ENCODE measurements around the gene CADPS. TPM values are rescaled to one million over a fixed set of nuclear protein-coding genes. Genes with fewer than 3 reads are reported as not detected.

CADPS gene
- total and polyA plus RNA-seq, 2 of the 4 experiments (the other 2 are of a cell fraction), result not detected

- no peak for TF ChIP-seq USF2 (IDR thresholded peaks at IDR 0.05; ENCODE audit: low read depth, low read length)
- no peak for TF ChIP-seq BHLHE40 (IDR thresholded peaks at IDR 0.05; ENCODE audit: low read depth, low read length)
- Histone ChIP-seq H3K56ac (ENCODE audit: extremely low read depth, insufficient read depth, low read length) (no peak overlapping the region), H2AK9ac (replicated peaks; ENCODE audit: low read depth, low read length, poor library complexity) (no peak overlapping the region), H3K4me3 (ENCODE audit: insufficient read depth, low read depth, low read length) (no peak overlapping the region), H4K8ac (ENCODE audit: low read depth in 2 of 2, low read length in 2 of 2) (no peak overlapping the region), H4K91ac (ENCODE audit: insufficient read depth, low read depth, low read length) (no peak overlapping the region), H2BK120ac (ENCODE audit: low read depth, low read length) (no peak overlapping the region), H3K9me1 (ENCODE audit: insufficient read depth, low read length) (no peaks in the 10 kb centered on the region), H3K4me1 (ENCODE audit: control insufficient read depth, insufficient read depth, low read length) (no peaks in the 10 kb centered on the region), H3K36me3 (ENCODE audit: control insufficient read depth, insufficient read depth, low read length) (no peaks in the 10 kb centered on the region), H3K18ac (ENCODE audit: low read depth, low read length) (no peak overlapping the region), H3K9ac (ENCODE audit: low read depth, low read length) (no peak overlapping the region), H4K5ac (ENCODE audit: low read depth, low read length) (no peak overlapping the region), H2BK15ac (ENCODE audit: low read depth, low read length) (no peak overlapping the region), H2BK5ac (ENCODE audit: low read depth, low read length, poor library complexity, severe bottlenecking) (no peak overlapping the region), H3K4ac (ENCODE audit: low read depth, low read length) (no peak overlapping the region), H3K27ac (ENCODE audit: insufficient read depth, low read length) (no peak overlapping the region), H2AFZ (replicated peaks; ENCODE audit: low read length, poor library complexity) (no peak overlapping the region), H3K14ac (replicated peaks; ENCODE audit: low read depth, low read length) (no peak overlapping the region), H2AK5ac (ENCODE audit: low read depth, low read length) (no peak overlapping the region), H3K79me1 (ENCODE audit: low read depth in 1 of 2, low read length in 2 of 2) (no peaks in the 10 kb centered on the region), H3K27me3 (ENCODE audit: control insufficient read depth, insufficient read depth, low read length) (no peaks in the 10 kb centered on the region), H4K20me1 (ENCODE audit: insufficient read depth, low read length) (no peaks in the 10 kb centered on the region), H3K23ac (ENCODE audit: low read depth, low read length) (no peak overlapping the region), H3K9me3 (ENCODE audit: control insufficient read depth, insufficient read depth, low read length) (no peaks in the 10 kb centered on the region), H3K4me2 (ENCODE audit: low read depth, low read length) (no peak overlapping the region), H2BK20ac (ENCODE audit: low read depth, low read length) (no peak overlapping the region)
- ATAC-seq (ENCODE audit: low read depth), result no peak
- in situ Hi-C loops (cut with MboI; ENCODE audit: low sequenced_read_pairs) (no loop called here), dilution Hi-C loops (cut with HindIII; ENCODE audit: low sequenced_read_pairs, unreplicated experiment) (no loop called here), intact Hi-C loops (cut with micrococcal nuclease) (no loop called here)
- WGBS, 2 experiments (ENCODE audit: extremely low coverage in 2 of 2, insufficient read length in 1 of 2), result no CpG with 5 or more reads among the region's 7 CpGs
- BruUV-seq (replicated peaks), result no TSS peak
- ChIA-PET POLR2A (ENCODE audit: unreplicated experiment) (no interaction called here), CTCF (no interaction called here)
- no peak for DNase-seq
Observed at GRCh38 chr3:62771331-62772072, 103.7 kb downstream of the CADPS start.
